ENCODE results near the gene GALNT18.

DNA sequence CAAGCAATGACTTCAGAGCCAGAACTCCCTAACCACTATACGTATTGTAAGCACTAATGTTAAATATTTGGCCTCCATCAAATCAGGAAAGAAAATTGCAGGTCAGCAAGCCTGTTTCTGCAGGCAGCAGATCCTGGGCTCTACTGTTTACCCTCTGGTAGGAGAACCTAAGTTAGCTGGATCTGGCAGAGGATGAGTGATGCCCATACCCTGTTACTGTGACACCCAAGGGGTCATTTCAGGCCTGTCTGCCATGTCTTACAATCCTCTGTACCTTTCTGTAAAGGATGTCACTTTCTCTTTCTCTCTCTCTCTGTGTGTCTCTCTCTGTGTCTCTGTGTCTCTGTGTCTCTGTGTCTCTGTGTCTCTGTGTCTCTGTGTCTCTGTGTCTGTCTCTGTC is 375.6 kb downstream of the GALNT18 start:
- TF ChIP-seq, protein P1, sequence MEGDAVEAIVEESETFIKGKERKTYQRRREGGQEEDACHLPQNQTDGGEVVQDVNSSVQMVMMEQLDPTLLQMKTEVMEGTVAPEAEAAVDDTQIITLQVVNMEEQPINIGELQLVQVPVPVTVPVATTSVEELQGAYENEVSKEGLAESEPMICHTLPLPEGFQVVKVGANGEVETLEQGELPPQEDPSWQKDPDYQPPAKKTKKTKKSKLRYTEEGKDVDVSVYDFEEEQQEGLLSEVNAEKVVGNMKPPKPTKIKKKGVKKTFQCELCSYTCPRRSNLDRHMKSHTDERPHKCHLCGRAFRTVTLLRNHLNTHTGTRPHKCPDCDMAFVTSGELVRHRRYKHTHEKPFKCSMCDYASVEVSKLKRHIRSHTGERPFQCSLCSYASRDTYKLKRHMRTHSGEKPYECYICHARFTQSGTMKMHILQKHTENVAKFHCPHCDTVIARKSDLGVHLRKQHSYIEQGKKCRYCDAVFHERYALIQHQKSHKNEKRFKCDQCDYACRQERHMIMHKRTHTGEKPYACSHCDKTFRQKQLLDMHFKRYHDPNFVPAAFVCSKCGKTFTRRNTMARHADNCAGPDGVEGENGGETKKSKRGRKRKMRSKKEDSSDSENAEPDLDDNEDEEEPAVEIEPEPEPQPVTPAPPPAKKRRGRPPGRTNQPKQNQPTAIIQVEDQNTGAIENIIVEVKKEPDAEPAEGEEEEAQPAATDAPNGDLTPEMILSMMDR (IDR thresholded peaks at IDR 0.05): no peak
- no peak for TF ChIP-seq POLR2AphosphoS5 (IDR thresholded peaks at IDR 0.05)

All from breast epithelium (tissue), 3 donors.